ENCODE results near the gene NFATC2IP.

DNA sequence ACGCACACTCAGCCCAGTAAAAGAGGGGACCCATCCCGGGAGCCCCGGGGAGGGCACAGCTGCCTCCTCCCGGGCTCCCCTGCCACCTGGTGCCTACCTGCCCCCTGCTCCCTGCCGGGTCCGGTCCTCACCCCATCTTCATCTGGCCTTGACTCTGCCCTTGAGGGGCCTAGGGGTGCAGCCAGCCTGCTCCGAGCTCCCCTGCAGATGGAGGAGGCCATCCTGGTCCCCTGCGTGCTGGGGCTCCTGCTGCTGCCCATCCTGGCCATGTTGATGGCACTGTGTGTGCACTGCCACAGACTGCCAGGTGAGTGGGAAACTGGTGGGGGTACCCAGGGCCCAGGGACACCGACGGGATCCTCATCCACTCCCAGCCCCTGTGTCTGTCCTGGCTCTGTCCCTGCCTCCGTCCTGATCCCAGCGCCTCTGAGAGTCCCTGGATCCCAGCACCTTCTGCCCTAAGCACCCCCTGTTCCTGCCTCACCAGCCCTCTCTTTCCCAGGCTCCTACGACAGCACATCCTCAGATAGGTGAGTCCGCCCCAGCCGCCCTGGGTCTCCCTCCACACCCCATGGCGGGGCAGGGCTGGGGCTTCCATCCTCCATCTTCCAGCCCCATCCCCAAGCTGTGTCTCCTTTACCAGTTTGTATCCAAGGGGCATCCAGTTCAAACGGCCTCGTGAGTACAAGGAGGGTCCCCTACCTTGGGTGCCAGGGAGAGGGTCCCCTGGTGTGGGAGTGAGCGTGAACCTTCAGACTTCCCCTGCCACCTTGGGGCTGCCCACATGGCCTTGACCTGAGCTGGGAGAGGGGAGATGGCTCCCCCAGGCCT, 34.7 kb downstream of the NFATC2IP start:
- TF ChIP-seq, protein P1, sequence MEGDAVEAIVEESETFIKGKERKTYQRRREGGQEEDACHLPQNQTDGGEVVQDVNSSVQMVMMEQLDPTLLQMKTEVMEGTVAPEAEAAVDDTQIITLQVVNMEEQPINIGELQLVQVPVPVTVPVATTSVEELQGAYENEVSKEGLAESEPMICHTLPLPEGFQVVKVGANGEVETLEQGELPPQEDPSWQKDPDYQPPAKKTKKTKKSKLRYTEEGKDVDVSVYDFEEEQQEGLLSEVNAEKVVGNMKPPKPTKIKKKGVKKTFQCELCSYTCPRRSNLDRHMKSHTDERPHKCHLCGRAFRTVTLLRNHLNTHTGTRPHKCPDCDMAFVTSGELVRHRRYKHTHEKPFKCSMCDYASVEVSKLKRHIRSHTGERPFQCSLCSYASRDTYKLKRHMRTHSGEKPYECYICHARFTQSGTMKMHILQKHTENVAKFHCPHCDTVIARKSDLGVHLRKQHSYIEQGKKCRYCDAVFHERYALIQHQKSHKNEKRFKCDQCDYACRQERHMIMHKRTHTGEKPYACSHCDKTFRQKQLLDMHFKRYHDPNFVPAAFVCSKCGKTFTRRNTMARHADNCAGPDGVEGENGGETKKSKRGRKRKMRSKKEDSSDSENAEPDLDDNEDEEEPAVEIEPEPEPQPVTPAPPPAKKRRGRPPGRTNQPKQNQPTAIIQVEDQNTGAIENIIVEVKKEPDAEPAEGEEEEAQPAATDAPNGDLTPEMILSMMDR (IDR thresholded peaks at IDR 0.05): no peak
- no peak for TF ChIP-seq POLR2A (IDR thresholded peaks at IDR 0.05)

All from tibial nerve (tissue), 3 donors.